GM23248 (cell line): ENCODE results near the gene SHD.

ENCODE experiments used
- EZH2 ChIP-seq: fragments of 200-600 bp; sonication (generic); IDR thresholded peaks from 2 replicates; pipeline ENCODE4 v1.6.1; 2018; ENCODE audit warnings: antibody characterized with exemption, mild to moderate bottlenecking; ENCODE audit not compliant: insufficient read depth, poor library complexity, severe bottlenecking
- EZH2phosphoT487 ChIP-seq: fragments of 200-600 bp; sonication (generic); IDR thresholded peaks from 2 replicates; pipeline ENCODE4 v1.6.1; 2018; ENCODE audit warnings: antibody characterized with exemption, moderate library complexity, mild to moderate bottlenecking, low read depth; ENCODE audit not compliant: insufficient read depth

- TF ChIP-seq EZH2 (no peak), EZH2phosphoT487 (no peak)
Measured at GRCh38 chr19:4322942-4323665, 44.0 kb downstream of the SHD start.
